HG02938 (cell line): ENCODE results near the gene WSCD1.

ENCODE experiments used
- ATAC-seq: cut with Tn5 transposase; IDR thresholded peaks from one replicate; pipeline ENCODE4 v1.9.1; 2021; ENCODE audit warnings: mild to moderate bottlenecking, moderate library complexity; ENCODE audit not compliant: unreplicated experiment

The WSCD1 gene

DNA sequence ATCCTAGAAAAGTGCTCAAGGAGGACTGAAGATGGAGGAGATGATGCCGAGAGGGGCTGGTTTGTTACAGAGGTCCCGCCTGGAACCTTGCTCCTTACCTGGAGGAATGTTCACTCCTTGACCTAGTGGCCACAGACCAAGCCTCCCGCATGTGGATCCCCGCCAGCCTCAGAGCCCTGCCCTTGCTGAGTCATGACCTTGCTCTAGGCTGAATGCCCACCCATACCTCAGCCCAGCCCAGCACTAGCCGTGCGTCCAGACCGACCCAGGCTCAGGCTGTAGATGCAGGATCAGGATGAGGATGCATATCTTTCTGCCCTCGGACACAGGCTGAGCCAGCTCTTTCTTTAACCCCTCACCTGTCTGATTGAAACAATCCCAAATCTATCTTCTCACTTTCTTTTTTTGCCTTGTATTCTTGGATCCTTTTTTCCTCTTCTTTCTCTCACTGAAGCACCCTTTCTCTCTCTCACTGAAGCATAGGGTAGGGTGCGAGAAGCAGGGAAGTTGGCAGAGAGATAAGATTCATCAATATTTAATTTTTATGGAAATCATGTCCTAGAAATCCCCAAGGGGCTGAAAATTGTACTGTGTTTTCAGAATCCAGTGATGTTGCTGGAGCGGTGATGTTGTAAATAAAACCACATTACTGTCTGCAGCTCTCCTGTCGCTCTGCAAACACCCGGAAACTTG lies 34.9 kb downstream of the WSCD1 start:
- ATAC-seq = no peak

DNA sequence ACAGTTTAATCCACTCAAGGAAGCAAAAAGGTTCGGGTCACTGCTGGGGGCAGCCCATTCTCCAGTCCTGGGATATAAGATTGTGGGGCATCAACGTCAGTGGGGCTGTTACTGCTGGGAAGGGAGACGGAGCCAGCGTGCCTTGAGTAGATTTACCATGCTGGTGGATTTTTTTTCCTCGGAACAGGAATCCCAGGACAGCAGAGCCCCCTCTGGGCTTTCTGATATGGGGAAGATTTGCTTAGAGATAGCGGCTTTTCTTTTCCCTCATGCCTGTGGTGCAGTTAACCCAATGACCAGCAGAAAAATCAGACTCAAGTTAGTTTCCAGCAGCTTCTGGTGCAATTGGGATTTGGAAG lies 35.4 kb downstream of the WSCD1 start:
- ATAC-seq = no peak

DNA sequence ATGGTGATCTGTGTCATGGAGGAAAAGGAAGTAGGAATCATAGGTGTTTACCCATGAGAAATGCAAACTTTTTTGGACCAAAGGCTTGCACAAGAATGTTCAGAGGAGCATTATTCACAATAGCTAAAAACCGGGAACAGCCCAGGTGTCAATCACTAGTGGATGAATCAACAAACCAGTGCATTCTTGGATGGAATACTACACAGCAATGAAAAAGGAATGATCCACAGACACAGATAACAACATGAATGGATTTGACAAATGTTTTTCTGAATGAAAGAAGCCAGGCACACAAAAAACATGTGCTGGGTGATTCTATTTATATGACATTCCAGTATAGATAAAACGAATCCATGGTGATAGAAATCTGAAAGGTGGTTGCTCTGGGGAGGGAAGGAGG lies 36.0 kb downstream of the WSCD1 start:
- no peak for ATAC-seq

DNA sequence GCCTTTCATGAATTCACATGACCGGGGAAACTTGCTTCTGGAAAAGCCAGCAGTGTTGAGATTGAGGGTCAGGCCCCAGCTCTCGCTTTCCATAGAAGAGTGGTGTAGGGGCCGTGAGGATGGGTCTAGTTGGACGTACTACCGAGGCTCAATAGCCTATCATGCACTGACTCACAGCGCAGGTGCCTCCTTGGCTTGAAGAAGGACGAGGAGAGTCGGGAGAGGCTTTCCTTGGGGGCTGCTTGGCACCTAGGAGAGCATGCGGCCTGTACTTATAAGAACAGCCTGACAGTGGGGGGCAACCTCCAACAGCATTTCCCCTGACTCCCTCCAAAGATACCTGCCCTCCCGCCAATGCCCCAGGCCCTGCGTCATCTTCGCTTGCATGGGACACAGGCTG lies 37.6 kb downstream of the WSCD1 start:
- no peak for ATAC-seq

- ATAC-seq = no peak
These were observed 38.2 kb downstream of the WSCD1 start for GRCh38 chr17:6108382-6108781.

DNA sequence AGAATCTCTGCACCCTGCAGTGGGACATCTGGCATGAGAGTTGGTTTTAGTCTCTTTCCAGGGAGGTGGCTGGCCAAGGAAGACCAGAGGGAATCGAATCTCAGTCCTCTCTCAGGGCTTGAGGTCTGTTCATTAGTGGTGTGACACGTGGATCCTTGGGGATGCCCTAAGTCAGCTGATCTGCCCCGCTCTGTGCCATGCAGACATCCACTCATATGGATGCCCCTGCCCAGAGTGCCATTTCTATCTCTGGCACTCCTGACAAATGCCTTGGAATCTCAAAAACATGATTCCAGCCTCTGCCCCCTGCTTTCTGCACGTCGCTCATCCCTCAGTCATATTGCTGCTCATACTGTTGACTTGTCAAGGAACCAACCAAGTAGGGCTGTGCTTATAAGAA lies 38.8 kb downstream of the WSCD1 start:
- no peak for ATAC-seq

GRCh38 chr17:6109536-6109935 lies 39.4 kb downstream of the WSCD1 start:
- ATAC-seq = no peak

DNA sequence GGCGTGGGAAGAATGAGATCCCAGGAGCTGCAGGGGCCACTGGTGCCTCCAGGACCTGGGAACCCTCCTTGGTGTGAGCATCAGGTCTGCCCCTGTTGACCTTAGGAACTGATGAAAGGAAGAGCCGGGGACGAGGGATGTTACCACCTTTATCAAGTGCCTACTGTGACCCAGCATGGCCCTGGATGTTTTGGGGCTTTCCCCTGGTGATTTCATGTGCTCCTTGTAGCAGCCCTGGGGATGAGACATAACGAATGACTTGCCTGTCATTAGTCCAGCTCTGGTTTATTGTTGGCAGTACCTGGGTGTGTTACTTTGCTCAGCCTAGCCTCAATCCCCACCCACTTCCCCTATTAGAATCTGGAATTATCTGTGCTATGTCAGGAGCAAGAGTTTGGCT lies 39.9 kb downstream of the WSCD1 start:
- no peak for ATAC-seq

- no peak for ATAC-seq
These were observed 40.4 kb downstream of the WSCD1 start for GRCh38 chr17:6110592-6110991.

DNA sequence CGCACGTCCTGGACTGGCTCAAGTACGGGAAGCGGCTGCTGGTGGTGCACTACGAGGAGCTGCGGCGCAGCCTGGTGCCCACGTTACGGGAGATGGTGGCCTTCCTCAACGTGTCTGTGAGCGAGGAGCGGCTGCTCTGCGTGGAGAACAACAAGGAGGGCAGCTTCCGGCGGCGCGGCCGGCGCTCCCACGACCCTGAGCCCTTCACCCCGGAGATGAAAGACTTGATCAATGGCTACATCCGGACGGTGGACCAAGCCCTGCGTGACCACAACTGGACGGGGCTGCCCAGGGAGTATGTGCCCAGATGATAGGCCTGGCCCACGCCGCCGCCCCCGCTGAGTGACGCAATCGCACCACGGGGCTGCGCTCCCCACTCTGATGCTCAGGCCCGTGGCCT lies 50.2 kb downstream of the WSCD1 start:
- no peak for ATAC-seq

DNA sequence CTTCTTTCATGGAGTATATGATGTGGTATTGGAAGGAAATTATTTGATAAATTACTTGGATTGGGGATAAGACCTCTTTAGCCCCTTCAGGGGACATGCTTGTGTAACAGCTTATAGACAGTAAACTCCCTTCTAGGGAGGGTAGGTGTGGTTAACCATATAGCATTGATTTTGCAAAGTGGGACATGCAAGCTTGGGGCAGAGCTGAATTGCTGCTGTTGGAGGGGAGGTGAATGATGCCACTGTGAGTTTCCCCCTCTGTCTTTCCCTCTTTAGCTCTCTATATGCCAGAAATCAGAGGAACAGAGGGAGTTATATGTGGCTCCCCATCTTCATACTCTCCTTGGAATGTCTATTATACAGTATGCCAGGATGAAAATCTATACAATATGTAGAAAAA lies 54.7 kb downstream of the WSCD1 start:
- ATAC-seq = no peak

DNA sequence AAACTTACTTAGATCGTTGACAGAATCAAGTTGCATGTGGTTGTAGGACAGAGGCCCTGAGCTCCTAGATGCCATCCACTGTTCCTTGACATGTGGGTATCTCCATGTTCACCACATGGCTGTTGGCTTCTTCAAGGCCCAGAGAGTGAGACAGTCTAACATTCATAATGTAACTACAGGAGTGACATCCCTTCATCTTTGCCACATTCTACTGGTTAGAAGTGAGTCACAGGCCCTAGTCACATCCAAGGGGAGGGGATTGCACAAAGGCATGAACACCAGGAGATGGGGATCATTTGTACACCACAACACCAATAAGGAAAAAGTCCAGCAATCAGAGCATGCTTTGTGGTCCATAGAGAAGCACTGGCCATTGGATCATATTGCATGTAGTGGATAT lies 56.6 kb downstream of the WSCD1 start:
- ATAC-seq = no peak

DNA sequence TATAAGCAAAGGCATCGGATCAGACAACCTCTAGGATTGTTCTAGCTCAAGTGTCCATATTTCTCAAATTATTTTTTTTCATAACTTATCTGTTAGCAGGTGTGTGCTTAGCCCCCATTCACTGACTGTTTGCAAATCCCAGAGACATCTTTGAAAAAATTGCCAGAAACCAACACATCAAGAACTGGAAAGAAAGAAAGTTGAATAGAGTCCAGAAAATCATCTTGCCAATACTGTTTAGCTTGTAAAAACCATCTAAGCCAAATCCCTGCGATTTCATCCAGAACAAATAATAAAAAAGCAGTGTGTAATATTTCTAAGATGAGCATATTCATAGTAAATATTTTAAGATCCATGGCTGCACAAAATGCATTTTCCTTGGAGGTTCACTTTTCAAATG lies 64.5 kb downstream of the WSCD1 start:
- no peak for ATAC-seq

DNA sequence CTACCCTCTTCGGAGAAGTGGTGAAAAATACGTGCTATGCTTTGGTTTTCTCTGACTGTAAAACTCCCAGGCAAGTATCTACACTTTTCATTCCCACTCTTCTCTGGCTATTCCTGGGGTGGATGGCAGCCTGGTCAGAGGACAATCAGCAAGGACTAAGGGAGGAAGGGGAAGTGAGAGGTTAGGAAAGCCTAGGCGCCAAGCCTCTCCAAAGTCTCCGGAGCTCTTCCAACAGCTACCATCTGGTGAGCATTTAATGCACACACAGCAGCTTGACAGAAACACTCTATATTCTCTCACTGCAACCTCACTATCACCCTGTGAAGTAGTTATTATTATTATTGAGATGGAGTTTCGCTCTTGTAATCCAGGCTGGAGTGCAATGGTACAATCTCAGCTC lies 65.1 kb downstream of the WSCD1 start:
- ATAC-seq = no peak

- ATAC-seq = no peak
These were observed 65.8 kb downstream of the WSCD1 start for GRCh38 chr17:6135996-6136395.

DNA sequence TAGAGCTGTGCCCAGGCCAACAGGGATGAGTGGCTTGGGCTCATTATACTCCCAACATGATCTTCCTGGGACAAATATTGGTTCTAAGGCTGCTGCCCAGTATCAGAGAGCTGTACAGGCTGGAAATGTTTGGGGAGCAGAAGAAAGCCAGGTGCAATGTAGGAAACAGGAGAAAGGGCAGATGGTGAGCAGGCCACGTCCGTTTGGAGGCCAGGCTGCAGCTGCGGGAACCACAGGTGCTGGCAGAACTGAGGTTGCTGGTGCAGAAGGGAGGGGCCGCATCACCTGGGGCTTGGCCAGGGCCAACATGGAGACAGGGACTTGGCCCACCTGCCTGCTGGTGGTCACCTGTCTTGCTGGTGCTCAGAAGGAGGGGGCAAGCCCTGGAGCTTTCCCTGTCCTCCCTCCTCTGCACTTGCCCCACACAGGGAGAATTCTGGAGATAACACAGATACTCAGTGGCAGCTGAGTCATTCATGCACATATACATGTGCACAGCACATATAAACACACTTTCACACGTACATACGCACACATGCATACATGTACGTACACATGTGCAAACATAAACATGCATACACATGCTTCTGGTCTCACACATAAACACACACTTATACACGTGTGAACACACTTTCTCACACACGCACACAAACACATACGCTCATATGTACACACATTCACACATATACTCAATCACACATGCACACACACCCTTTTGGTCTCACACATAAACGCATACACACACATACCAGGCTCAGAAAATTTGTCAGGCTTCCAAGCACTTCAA lies 67.7 kb downstream of the WSCD1 start:
- no peak for ATAC-seq

DNA sequence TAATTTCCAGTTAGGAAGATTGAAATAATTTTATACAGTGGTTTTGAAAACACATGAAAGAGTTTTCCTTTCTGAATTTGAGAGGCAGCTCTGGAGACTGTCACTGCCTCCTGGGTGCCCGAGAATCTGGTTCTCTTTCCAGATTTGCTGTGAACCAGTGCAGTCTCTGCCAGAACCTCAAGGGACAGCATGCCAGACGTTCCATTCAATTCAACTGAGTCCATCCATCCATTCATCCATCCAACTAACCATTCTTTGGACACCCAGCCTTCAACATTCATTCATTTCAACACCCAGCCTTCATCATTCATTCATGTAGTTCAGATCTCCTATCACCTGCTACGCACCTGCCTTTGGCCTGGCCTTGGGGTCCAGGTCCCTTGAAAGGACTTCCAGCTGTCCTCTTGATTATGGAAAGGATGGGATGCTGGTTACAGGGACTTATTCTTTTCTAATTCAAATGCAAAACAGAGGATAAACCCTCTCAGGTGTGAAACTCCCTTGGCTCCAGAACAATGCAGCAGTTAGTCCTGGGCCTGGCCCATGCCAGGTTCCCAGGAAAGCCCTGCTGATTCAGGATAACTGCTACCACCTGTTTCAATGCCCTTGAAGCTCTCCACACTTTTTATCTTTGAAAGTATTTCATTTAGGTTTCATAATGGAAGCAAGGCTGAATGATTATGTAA lies 68.7 kb downstream of the WSCD1 start:
- ATAC-seq = no peak

DNA sequence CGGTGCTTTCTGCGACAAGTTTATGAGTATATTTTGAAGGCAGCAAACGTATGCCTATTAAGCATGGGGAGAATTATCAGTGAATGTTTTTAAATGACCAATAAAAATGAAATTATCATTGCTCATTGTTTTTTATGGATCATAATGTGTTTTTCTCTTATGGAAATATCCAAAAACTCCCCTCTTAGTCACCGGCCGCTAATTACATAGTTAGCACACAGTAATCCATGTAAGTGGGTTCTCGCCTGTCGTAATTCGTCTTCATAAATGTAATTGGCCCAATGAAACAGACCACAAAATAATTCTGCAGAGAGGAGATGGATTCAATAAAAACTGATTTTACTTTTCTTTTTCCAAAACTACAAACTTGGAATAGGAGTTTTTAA lies 69.3 kb downstream of the WSCD1 start:
- no peak for ATAC-seq

GRCh38 chr17:6140188-6140587 lies 70.0 kb downstream of the WSCD1 start:
- no peak for ATAC-seq

- no peak for ATAC-seq
These were observed 70.7 kb downstream of the WSCD1 start for GRCh38 chr17:6140728-6141330.

DNA sequence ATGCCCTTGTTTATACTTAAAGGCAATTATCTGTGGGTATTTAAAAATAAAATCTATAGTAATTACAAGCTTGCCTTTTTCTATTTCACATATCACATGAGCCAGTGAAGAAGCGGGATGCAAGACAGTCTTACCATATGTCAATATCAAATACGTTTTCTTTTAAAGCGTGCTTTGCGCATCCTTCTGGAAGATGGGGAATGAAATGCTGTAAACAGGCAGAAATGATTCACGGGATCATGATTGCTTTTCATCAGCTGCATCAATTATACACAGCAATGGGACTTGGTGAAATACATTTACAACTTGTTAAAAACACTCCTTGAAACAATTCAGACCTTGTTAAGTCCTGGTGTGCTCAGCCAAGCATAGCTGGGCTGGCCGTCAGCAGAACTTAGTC lies 72.5 kb downstream of the WSCD1 start:
- ATAC-seq = no peak

DNA sequence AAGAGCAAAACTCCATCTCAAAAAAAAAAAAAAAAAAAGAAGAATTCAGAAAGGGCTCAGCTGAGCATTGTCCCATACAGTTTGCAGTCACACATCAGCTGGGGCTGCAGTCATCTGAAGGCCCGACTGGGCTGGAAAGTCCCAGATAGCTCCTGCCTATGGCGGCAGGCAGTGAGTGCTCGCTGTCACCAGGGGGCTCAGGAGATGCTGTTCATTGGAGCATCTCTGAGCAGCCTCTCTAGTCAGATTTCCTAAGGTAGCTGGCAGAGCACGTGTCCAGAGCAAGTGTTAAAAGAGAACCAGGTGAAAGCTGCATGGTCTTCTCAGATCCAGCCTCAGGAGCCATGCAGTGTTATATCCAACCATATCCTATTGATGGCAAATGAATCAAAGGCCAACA lies 75.8 kb downstream of the WSCD1 start:
- no peak for ATAC-seq
